HCT116 (cell line): ENCODE results near the gene PI4KA.

ENCODE experiments used
- CBX3 ChIP-seq: IDR thresholded peaks from 2 replicates; pipeline ENCODE4 v1.6.1; 2012; ENCODE audit warnings: low read depth
- CEBPB ChIP-seq: IDR thresholded peaks from 2 replicates; pipeline ENCODE4 v1.6.1; 2012; ENCODE audit warnings: low read depth
- EGR1 ChIP-seq: IDR thresholded peaks from 2 replicates; pipeline ENCODE4 v1.6.1; 2012; ENCODE audit warnings: low read depth
- ELF1 ChIP-seq: IDR thresholded peaks from 2 replicates; pipeline ENCODE4 v1.6.1; 2012; ENCODE audit warnings: low read depth, borderline replicate concordance
- EZH2 ChIP-seq: fragments of 200-600 bp; sonication (generic); IDR thresholded peaks from 2 replicates; pipeline ENCODE4 v1.6.1; 2017; ENCODE audit warnings: antibody characterized with exemption, mixed run types
- FOSL1 ChIP-seq: IDR thresholded peaks from 2 replicates; pipeline ENCODE4 v1.6.1; 2012; ENCODE audit warnings: low read depth
- POLR2A ChIP-seq: IDR thresholded peaks from 2 replicates; pipeline ENCODE4 v1.7.0; 2011; ENCODE audit warnings: borderline replicate concordance; ENCODE audit not compliant: insufficient read depth, insufficient read length; ENCODE audit errors: extremely low read depth
- SIN3A ChIP-seq: IDR thresholded peaks from 2 replicates; pipeline ENCODE4 v1.6.1; 2012; ENCODE audit warnings: low read depth
- SRF ChIP-seq: IDR thresholded peaks from 2 replicates; pipeline ENCODE4 v1.6.1; 2012; ENCODE audit warnings: low read depth
- TF ChIP-seq, protein P1 (sequence below): IDR thresholded peaks from 2 replicates; pipeline ENCODE4 v1.6.1; 2012; ENCODE audit warnings: low read depth
- TF ChIP-seq, protein P2 (sequence below), 3 experiments: fragments of 200-600 bp in 1 of 3; sonication (generic) in 1 of 3; IDR thresholded peaks in 2 of 3; conservative IDR thresholded peaks in 1 of 3; 2 replicates each; pipeline ENCODE4 v1.5.1; 2012 to 2017; ENCODE audit warnings: low read depth in 2 of 3, low read length in 2 of 3, antibody characterized with exemption in 1 of 3, borderline replicate concordance in 1 of 3, control low read depth in 1 of 3, mild to moderate bottlenecking in 1 of 3, mixed read lengths in 1 of 3, mixed run types in 1 of 3, moderate library complexity in 1 of 3; ENCODE audit not compliant: insufficient read depth in 1 of 3

DNA sequence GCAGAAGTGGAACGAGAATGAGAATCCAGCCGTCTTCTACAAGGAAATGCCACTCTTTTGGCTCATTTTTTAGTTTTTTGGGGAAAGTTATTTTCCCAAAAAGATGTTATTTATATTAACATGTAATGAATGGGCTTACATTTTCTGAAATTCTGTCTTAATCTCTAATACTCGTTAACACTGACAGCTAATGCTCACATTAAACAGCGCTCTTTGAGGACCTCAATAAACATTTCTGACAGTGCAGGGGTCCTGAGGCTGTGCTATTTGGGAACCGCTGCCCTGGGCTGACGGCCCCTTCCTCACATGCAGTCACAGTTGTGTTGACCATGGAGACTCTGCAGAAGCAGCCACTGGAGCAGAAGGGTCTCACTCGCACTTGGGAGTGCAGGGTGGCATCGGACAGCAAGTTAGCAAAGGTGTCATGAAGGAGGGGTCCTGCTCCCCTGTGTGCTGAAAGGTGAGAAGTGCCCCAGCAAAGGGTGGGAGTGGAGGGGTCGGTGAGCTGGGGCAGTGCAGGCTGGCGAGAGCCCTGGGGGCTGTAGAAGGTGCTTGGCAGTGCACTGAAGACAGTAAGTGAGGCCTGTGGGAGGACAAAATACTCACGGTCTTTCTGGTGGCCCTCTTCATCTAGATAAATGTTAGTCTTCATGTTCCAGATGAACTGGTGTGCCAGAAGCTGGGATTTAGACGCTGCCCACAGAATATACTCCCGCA, 137.8 kb downstream of the PI4KA start:
- TF ChIP-seq POLR2A (no peak), SIN3A (no peak), SRF (no peak), FOSL1 (no peak), ELF1 (no peak), EZH2 (no peak), CEBPB (no peak), EGR1 (no peak), CBX3 (no peak)
- TF ChIP-seq, protein P1, sequence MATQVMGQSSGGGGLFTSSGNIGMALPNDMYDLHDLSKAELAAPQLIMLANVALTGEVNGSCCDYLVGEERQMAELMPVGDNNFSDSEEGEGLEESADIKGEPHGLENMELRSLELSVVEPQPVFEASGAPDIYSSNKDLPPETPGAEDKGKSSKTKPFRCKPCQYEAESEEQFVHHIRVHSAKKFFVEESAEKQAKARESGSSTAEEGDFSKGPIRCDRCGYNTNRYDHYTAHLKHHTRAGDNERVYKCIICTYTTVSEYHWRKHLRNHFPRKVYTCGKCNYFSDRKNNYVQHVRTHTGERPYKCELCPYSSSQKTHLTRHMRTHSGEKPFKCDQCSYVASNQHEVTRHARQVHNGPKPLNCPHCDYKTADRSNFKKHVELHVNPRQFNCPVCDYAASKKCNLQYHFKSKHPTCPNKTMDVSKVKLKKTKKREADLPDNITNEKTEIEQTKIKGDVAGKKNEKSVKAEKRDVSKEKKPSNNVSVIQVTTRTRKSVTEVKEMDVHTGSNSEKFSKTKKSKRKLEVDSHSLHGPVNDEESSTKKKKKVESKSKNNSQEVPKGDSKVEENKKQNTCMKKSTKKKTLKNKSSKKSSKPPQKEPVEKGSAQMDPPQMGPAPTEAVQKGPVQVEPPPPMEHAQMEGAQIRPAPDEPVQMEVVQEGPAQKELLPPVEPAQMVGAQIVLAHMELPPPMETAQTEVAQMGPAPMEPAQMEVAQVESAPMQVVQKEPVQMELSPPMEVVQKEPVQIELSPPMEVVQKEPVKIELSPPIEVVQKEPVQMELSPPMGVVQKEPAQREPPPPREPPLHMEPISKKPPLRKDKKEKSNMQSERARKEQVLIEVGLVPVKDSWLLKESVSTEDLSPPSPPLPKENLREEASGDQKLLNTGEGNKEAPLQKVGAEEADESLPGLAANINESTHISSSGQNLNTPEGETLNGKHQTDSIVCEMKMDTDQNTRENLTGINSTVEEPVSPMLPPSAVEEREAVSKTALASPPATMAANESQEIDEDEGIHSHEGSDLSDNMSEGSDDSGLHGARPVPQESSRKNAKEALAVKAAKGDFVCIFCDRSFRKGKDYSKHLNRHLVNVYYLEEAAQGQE = no peak
- TF ChIP-seq, protein P2, sequence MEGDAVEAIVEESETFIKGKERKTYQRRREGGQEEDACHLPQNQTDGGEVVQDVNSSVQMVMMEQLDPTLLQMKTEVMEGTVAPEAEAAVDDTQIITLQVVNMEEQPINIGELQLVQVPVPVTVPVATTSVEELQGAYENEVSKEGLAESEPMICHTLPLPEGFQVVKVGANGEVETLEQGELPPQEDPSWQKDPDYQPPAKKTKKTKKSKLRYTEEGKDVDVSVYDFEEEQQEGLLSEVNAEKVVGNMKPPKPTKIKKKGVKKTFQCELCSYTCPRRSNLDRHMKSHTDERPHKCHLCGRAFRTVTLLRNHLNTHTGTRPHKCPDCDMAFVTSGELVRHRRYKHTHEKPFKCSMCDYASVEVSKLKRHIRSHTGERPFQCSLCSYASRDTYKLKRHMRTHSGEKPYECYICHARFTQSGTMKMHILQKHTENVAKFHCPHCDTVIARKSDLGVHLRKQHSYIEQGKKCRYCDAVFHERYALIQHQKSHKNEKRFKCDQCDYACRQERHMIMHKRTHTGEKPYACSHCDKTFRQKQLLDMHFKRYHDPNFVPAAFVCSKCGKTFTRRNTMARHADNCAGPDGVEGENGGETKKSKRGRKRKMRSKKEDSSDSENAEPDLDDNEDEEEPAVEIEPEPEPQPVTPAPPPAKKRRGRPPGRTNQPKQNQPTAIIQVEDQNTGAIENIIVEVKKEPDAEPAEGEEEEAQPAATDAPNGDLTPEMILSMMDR (IDR thresholded peaks at IDR 0.05 in 2 of 3, conservative IDR thresholded peaks at IDR 0.05 in 1 of 3; ENCODE audit: borderline replicate concordance in 1 of 3, insufficient read depth in 1 of 3, low read depth in 2 of 3, low read length in 2 of 3) = no peak
